Subcutaneous preadipocyte (primary cell): ENCODE data around the gene SEMG2. TPM values are rescaled to one million over a fixed set of nuclear protein-coding genes. Genes with fewer than 3 reads are reported as not detected.

ENCODE experiments used
- total RNA-seq: library from RNA; depleted of rRNA; stranded (reverse); fragments of >200 nt; gene quantifications from 2 replicates; pipeline ENCODE4 v1.2.3, GENCODE V29; 2012

The SEMG2 gene, protein sequence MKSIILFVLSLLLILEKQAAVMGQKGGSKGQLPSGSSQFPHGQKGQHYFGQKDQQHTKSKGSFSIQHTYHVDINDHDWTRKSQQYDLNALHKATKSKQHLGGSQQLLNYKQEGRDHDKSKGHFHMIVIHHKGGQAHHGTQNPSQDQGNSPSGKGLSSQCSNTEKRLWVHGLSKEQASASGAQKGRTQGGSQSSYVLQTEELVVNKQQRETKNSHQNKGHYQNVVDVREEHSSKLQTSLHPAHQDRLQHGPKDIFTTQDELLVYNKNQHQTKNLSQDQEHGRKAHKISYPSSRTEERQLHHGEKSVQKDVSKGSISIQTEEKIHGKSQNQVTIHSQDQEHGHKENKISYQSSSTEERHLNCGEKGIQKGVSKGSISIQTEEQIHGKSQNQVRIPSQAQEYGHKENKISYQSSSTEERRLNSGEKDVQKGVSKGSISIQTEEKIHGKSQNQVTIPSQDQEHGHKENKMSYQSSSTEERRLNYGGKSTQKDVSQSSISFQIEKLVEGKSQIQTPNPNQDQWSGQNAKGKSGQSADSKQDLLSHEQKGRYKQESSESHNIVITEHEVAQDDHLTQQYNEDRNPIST
- total RNA-seq, result not detected in 2 replicates

DNA sequence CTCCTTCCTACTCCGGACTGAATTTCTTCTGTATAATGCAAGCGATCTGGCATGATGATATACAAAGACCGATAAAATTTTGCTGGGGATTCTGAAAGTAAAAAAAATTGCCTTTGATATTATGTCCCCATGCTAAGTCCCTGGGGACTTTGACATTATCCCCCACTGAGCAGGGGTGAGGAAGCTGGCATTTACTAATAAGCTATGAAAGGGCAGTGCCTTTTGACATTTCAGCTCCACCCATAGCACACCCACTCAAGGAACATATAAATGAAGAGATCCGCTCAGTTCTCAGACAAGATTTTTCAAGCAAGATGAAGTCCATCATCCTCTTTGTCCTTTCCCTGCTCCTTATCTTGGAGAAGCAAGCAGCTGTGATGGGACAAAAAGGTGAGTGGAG, at the start of gene SEMG2:
SEMG2 (plus strand) TSS at position 298 of the 400 bp plus-strand sequence; CDS start at position 315, 17 bp downstream.

GRCh38 chr20:45174434-45175364, 46.5 kb upstream of the SEMG2 start, which contains the start of gene PI3:
TSS of gene PI3 (plus strand) at chr20:45174902. CDS start at chr20:45174923, 21 bp downstream.

GRCh38 chr20:45206725-45207124, 14.4 kb upstream of the SEMG2 start, which contains the start of gene SEMG1:
TSS of gene SEMG1 (plus strand) at chr20:45207033. CDS start at chr20:45207054, 21 bp downstream.

DNA sequence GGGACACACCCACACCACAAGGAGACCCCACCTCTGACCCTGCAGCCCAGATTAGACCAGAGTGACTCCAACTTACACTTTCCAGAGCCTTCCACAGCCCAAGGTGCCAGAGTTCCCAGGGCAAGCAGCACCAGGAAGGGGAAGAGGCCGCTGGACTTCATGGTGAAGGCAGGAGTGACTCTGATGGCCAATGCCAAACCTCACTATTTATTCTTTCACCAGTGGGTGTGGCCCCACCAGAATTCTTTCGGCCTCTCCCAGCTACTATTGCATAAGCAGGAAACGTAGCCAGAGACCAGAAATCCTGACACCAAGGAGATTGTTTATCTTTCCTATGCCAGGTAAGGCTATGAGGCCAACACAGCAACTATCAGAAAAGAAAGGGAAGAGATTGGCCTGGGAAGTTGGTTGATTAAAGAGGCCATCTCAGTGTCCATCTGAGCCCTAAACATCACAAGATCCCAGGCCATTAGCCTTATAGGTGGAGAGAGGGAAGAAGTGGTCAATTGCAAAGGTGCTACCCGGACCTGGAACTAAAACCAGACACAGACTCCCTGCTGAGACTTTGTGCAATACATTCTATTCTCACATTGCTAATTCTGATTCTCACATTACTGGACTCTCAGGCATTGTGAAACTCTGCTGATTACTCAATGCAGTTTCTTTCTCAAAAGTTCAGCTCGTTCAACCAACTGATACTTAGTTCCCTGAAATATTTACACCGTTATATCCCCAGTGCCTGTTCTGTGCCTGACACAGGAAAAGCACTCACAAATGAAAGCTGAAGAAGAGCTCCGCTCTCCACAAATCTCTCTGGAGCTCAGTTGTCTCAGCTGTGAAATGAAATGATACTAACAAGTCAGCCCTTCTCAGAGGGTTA, 33.5 kb downstream of the SEMG2 start, which contains the start of gene SLPI:
SLPI (minus strand) TSS at position 182 of the 880 bp plus-strand sequence; CDS start at position 161, 21 bp downstream.

Other genes with a start within 250 kb of the SEMG2 start
- gene KCNS1, start 120.2 kb upstream of the SEMG2 start, total RNA-seq, result under 0.01 and 0.20 TPM in 2 replicates
- gene WFDC5, start 106.2 kb upstream of the SEMG2 start, total RNA-seq, result not detected in 2 replicates
- not detected in 2 replicates for gene WFDC12, start 96.9 kb upstream of the SEMG2 start, total RNA-seq
- gene PI3, start 46.5 kb upstream of the SEMG2 start, total RNA-seq, result not detected in 2 replicates
- not detected in 2 replicates for gene SEMG1, start 14.3 kb upstream of the SEMG2 start, total RNA-seq
- gene SLPI, start 33.2 kb downstream of the SEMG2 start, total RNA-seq, result not detected in 2 replicates
- not detected in 2 replicates for gene RBPJL, start 85.5 kb downstream of the SEMG2 start, total RNA-seq
- gene MATN4, start 86.9 kb downstream of the SEMG2 start, total RNA-seq, result under 0.01 TPM in 1 of 2 replicates, not detected in the other
- gene SDC4, start 127.1 kb downstream of the SEMG2 start, total RNA-seq, result 65.4 and 65.5 TPM in 2 replicates
- 18.0 and 19.5 TPM in 2 replicates for gene SYS1, start 141.8 kb downstream of the SEMG2 start, total RNA-seq
- not detected in 2 replicates for gene TP53TG5, start 157.0 kb downstream of the SEMG2 start, total RNA-seq
- gene DBNDD2, start 186.9 kb downstream of the SEMG2 start, total RNA-seq, result 0.59 and 1.8 TPM in 2 replicates
- gene PIGT, start 194.8 kb downstream of the SEMG2 start, total RNA-seq, result 30.9 and 45.6 TPM in 2 replicates
- not detected in 2 replicates for gene WFDC2, start 248.4 kb downstream of the SEMG2 start, total RNA-seq